GM12891 (cell line): ENCODE results near the gene ZNF841.
A peak's percentile ranks its signal among the peaks of the same experiment; 100 is the strongest.
"Not testable (repeated sequence)": the region's sequence is repeated elsewhere in the genome, so short reads cannot be mapped to it uniquely, and the experiment has no call there.

Source experiments
- DNase-seq: peaks from one replicate; pipeline ENCODE4 v3.0.0; 2011; ENCODE audit warnings: low spot score; ENCODE audit not compliant: insufficient read length
- FAIRE-seq: peaks from 2 replicates; lab custom pipeline; 2011; peaks lifted over from hg19 to GRCh38; lab: Jason Lieb, UNC
- PAX5 ChIP-seq: IDR thresholded peaks from 2 replicates; pipeline ENCODE4 v1.6.1; 2011; ENCODE audit warnings: low read length, moderate library complexity, mild to moderate bottlenecking; ENCODE audit not compliant: insufficient read depth, severe bottlenecking
- POLR2A ChIP-seq: IDR thresholded peaks from 2 replicates; pipeline ENCODE4 v1.6.1; 2011; ENCODE audit warnings: low read depth, low read length, control low read depth
- POLR2AphosphoS5 ChIP-seq: IDR thresholded peaks from 2 replicates; pipeline ENCODE4 v1.6.1; 2011; ENCODE audit warnings: low read depth, low read length, control low read depth
- POU2F2 ChIP-seq: IDR thresholded peaks from 2 replicates; pipeline ENCODE4 v1.6.1; 2011; ENCODE audit warnings: low read depth, mild to moderate bottlenecking, control low read depth, low read length, moderate library complexity
- SPI1 ChIP-seq: IDR thresholded peaks from 2 replicates; pipeline ENCODE4 v1.6.1; 2011; ENCODE audit warnings: low read depth, low read length, control low read depth
- TAF1 ChIP-seq: IDR thresholded peaks from 2 replicates; pipeline ENCODE4 v1.6.1; 2011; ENCODE audit warnings: low read depth, low read length, control low read depth

ZNF841 gene

DNA sequence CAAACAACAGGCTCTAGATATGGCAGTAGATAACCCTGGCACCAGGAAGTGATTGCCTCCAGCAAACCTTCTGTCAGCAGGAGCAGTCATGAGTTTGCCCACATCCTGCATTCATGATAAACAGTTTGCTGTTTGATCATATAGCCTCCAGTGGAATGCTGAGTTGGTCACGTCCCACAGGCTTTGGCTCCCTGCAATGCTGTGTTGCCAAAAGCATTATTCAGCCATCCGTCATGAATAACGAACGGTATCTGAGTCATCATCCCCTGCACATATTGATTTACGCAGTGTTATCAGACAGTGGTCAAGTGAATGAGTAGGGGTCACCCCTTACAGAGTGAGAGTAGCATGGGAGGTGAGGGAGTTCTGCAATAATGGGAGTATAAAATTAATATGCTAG lies 25.1 kb downstream of the ZNF841 start:
- DNase-seq, result no peak
- TF ChIP-seq TAF1 (no peak), SPI1 (no peak), POLR2A (no peak), POU2F2 (no peak), POLR2AphosphoS5 (no peak), PAX5 (no peak)
- no peak for FAIRE-seq

DNA sequence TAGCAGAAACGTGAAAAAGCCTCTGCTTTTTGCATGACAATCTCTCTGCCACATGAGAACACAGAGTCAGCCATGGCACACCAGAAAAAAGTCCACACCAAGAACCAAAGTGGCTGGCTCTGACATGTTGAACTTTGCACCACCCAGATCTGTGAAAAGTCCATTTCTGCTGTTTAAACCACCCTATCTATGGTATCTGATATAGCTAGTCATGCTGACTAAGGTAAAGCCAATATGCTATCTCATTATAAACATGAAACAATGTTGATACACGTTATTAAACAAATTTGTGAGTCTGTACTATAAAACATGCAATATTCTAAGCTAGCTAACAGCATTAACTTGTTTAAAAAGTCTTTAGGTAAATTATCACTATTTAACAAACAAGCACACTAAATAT lies 25.9 kb downstream of the ZNF841 start:
- DNase-seq (no peak), FAIRE-seq (no peak)
- TF ChIP-seq POLR2AphosphoS5, result no peak
- TF ChIP-seq POLR2A, result no peak
- TF ChIP-seq PAX5, result no peak

DNA sequence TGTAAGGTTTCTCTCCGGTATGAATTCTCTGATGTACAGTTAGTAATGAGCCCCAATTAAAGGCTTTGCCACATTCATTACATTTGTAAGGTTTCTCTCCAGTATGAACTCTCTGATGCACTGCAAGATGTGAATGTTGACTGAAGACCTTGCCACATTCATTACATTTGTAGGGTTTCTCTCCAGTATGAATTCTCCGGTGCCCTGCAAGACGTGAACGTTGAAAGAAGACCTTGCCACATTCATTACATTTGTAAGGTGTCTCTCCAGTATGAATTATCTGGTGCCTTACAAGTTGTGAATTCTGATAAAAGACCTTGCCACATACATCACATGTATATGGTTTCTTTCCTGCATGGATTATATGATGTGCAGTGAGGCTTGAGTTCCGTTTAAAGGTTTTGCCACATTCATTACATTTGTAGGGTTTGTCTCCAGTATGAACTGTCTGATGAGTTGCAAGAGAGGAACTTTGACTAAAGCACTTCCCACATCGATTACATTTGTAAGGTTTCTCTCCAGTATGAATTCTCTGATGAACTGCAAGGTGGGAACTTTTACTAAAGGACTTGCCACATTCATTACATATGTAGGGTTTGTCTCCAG lies 29.2 kb downstream of the ZNF841 start:
- FAIRE-seq (no peak), DNase-seq (no peak)
- no peak for TF ChIP-seq POLR2A
- TF ChIP-seq POU2F2, result no peak
- TF ChIP-seq TAF1, result no peak
- no peak for TF ChIP-seq POLR2AphosphoS5
- TF ChIP-seq SPI1, result no peak
- no peak for TF ChIP-seq PAX5

DNA sequence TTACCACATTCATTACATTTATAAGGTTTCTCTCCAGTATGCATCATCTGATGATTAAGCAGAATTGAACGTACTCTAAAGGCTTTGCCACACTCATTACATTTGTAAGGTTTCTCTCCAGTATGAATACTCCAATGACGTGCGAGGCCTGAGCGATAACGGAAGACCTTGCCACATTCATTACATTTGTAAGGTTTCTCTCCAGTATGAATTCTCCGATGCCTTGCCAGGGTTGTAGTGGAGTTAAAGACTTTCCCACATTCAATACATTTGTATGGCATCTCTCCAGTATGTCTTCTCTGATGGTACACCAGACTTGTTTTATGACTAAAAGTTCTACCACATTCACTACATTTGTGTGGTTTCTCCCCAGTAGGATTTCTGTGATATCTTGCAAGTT lies 30.2 kb downstream of the ZNF841 start:
- TF ChIP-seq POU2F2 (no peak), POLR2AphosphoS5 (no peak), PAX5 (no peak), TAF1 (no peak), POLR2A (no peak), SPI1 (no peak)
- DNase-seq (no peak), FAIRE-seq (no peak)

DNA sequence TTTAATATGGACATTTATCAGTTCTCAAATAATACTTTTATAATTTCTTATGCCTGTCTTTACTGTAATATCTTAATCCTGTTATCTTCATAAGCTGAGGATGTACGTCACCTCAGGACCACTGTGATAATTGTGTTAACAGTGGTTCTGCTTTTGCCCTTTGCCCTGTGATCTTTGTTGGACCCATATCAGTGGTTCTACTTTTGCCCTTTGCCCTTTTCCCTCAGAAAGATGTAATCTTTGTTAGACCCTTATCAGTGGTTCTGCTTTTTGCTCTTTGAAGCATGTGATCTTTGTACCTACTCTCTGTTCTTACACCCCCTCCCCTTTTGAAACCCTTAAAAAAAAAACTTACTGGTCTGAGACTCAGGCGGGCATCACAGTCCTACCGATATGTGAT lies 39.1 kb downstream of the ZNF841 start:
- FAIRE-seq, DNase-seq: not testable (repeated sequence)

DNA sequence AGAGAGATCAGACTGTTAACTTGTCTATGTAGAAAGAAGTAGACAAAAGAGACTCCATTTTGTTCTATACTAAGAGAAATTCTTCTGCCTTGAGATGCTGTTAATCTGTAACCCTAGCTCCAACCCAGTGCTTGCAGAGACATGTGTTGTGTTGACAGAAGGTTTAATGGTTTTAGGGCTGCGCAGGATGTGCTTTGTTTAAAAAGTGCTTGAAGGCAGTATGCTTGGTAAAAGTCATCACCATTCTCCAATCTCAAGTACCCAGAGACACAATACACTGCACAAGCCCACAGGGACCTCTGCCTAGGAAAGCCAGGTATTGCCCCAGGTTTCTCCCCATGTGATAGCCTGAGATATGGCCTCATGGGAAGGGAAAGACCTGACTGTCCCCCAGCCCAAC lies 43.8 kb downstream of the ZNF841 start:
- not testable (repeated sequence) for FAIRE-seq, DNase-seq

DNA sequence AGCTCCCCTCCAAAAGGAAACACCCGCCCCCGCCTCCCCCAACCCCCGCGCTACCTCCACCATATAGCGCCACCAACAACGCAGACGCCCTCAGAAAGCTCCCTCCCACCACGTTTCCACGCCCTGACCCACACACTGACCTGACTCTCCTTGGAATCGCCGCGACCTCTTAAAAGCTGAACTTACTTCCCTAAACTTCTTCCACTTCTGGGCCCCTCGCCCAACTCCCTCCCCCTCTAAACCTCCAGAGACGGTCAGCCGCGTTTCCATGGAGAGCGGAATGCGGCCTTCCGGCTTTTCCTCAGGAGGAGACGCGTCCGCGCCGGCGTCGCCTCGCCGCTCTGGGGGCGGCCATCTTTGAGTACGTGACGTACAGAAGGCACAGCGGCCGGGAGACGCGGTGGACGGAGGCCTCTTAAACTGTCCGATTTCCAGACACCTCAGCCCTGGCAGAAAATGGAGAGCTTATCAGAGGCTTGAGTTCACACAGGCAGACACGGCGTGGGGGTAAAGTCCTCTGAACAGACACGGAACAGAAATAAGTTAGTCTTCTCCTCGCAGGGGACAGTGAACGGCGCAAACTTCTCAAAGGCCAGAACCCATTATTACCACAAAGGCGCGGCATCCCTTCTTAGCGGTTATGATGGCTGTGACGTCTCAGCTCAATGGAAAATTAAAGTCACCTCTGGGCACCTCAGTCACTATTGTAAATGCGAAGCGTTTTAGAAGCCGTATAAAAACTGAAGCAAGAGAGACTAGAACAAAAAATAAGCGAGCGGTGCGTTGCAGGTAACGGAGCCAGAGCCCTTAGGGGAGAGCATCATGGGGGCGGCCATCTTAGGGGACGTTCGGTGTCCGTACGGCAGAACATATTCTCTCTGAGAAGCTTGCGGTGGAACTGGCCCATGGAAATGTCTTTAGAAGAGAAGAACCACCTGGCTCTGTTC lies 46.7 kb downstream of the ZNF841 start, which contains the start of gene ZNF432:
Gene ZNF432, minus strand, starts transcription at position 284 of the 947 bp plus-strand sequence. CDS start 1,970 bp downstream, outside the sequence.
- DNase-seq (peak; percentile 65), FAIRE-seq (peak; percentile 94)
- TF ChIP-seq PAX5, result no peak
- TF ChIP-seq POLR2AphosphoS5, result peak; percentile 61
- TF ChIP-seq POU2F2, result peak; percentile 29; the same call in 1 of the 2 replicates
- no peak for TF ChIP-seq SPI1
- peak; percentile 27; the same call in 1 of the 2 replicates for TF ChIP-seq POLR2A
- TF ChIP-seq TAF1, result peak; percentile 60; the same call in 1 of the 2 replicates

DNA sequence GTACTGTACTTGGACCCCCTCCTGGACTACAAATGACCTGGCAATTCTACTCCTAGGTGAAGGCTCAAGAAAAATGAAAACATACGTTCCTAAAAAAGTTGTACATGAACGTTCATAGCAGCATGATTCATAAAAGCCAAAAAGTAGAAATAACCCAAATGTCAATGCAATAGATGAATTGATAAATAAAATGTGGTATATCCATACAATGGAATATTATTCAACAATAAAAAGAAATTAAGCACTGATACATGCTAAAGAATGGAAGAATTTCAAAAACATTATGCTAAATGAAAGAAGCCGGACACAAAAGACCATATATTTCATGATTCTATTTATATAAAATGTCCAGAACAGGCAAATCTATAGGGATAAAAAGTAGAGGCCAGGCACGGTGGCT lies 56.4 kb downstream of the ZNF841 start:
- DNase-seq (no peak), FAIRE-seq (no peak)
- TF ChIP-seq TAF1 (no peak), SPI1 (no peak), PAX5 (no peak), POLR2A (no peak), POU2F2 (no peak), POLR2AphosphoS5 (no peak)

DNA sequence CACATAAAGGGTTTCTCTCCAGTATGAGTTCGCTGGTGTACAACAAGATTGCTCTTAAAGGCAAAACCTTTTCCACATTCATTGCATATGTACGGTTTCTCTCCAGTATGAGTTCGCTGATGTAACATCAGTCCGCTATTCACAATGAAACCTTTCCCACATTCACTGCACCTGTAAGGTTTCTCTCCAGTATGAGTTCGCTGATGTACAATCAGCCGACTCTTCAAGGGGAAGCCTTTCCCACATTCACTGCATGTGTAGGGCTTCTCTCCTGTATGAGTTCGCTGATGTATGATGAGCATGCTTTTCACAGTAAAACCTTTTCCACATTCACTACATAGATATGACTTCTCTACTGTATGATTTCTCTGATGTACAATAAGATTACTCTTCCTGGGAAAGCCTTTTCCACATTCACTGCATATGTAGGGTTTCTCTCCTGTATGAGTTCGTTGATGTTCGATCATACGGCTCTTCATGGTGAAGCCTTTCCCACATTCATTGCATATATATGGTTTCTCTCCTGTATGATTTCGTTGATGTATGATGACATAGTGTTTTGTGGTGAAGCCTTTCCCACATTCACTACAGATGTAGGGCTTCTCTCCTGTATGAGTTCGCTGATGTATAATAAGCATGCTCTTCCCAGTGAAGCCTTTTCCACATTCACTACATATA lies 61.4 kb downstream of the ZNF841 start:
- FAIRE-seq (no peak), DNase-seq (no peak)
- TF ChIP-seq POLR2A (0 out of 2 replicates have a peak, but pooled peaks have one; percentile 10), POLR2AphosphoS5 (no peak)

DNA sequence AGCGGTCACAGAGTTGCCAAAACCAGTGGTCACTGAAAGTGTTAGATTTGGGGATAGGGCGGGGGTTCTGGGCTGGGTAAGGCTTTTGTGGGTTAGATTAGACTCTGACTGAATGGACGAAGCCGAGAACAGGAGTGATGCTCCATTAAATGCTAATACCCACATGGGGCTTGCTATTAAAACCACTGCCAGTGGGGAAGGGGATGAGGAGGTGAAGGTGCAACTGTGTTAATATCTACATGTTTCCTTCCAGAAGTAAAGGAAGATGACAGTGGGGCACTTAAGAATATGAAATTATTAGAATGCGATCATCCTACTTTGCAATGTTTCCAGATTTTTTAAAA lies 66.8 kb downstream of the ZNF841 start:
- FAIRE-seq (no peak), DNase-seq (no peak)
- TF ChIP-seq SPI1 (no peak), POU2F2 (no peak), TAF1 (no peak), POLR2A (no peak), PAX5 (no peak), POLR2AphosphoS5 (no peak)
